Measurements from ENCODE around the gene CD37.

DNA sequence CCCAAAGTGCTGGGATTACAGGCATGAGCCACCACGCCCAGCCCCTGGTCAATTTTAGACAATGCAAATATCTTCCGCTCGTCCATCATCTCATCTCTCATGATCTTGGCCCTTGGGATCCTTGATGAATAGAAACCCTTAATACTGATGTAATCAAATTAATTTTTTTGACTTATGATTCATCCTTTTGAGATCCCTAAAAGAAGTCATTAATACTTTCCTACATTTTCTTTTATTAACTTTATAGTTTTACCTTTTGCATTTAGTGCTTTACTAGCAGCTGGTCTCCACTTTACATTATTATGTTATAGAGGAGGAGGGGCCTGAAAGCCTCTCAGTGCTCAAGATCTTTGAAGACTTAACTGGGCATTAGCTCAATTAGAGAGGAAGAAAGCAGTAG, 45.2 kb downstream of the CD37 start:
- no peak for TF ChIP-seq POLR2A (IDR thresholded peaks at IDR 0.05)
- TF ChIP-seq, protein P1, sequence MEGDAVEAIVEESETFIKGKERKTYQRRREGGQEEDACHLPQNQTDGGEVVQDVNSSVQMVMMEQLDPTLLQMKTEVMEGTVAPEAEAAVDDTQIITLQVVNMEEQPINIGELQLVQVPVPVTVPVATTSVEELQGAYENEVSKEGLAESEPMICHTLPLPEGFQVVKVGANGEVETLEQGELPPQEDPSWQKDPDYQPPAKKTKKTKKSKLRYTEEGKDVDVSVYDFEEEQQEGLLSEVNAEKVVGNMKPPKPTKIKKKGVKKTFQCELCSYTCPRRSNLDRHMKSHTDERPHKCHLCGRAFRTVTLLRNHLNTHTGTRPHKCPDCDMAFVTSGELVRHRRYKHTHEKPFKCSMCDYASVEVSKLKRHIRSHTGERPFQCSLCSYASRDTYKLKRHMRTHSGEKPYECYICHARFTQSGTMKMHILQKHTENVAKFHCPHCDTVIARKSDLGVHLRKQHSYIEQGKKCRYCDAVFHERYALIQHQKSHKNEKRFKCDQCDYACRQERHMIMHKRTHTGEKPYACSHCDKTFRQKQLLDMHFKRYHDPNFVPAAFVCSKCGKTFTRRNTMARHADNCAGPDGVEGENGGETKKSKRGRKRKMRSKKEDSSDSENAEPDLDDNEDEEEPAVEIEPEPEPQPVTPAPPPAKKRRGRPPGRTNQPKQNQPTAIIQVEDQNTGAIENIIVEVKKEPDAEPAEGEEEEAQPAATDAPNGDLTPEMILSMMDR (IDR thresholded peaks at IDR 0.05), result no peak
